Ovary (tissue), 9 donors: ENCODE measurements around the gene FBN3. TPM values are rescaled to one million over a fixed set of nuclear protein-coding genes. Genes with fewer than 3 reads are reported as not detected.
"Not testable (repeated sequence)": the region's sequence is repeated elsewhere in the genome, so short reads cannot be mapped to it uniquely, and the experiment has no call there.

Experiments used
- DNase-seq, 5 donors: peaks; one replicate each; pipeline ENCODE4 v3.0.0-alpha.2; 2019 to 2020
- H3K27ac ChIP-seq, 2 donors: fragments of 200-600 bp; one replicate each; pipeline versions ENCODE4 v1.5.1 to v1.8.0; 2019 to 2022
- H3K27me3 ChIP-seq: fragments of 200-600 bp; one replicate; pipeline ENCODE4 v1.8.0; 2022
- H3K36me3 ChIP-seq: fragments of 200-600 bp; sonication (generic); one replicate; pipeline ENCODE4 v1.5.1; 2019
- H3K4me1 ChIP-seq: one replicate; pipeline ENCODE4 v1.8.1; 2013; ENCODE audit warnings: mild to moderate bottlenecking, moderate library complexity; ENCODE audit not compliant: insufficient read depth
- H3K4me3 ChIP-seq: fragments of 200-600 bp; sonication (generic); one replicate; pipeline ENCODE4 v1.5.1; 2017
- H3K9me3 ChIP-seq, 2 donors: fragments of 200-600 bp in 1 of 2; sonication (generic) in 1 of 2; one replicate each; pipeline versions ENCODE4 v1.5.1 to v1.8.1; 2013 to 2019; ENCODE audit warnings: mild to moderate bottlenecking in 1 of 2, moderate library complexity in 1 of 2
- EP300 ChIP-seq: sonication (generic); formaldehyde crosslinking; IDR thresholded peaks from one replicate; pipeline ENCODE4 v1.6.1; 2017; ENCODE audit warnings: antibody characterized with exemption
- POLR2A ChIP-seq: fragments of 450-650 bp; IDR thresholded peaks from one replicate; pipeline ENCODE4 v1.6.1; 2017; ENCODE audit warnings: antibody characterized with exemption, mild to moderate bottlenecking, moderate library complexity
- WGBS, 3 donors: extraction: QIAGEN DNeasy Blood & Tissue Kit in 1 of 3; methylation state at CpG; one replicate each; pipeline versions ENCODE4 v1.1.5 to v1.1.7; 2013 to 2017; 5-methylcytosine and 5-hydroxymethylcytosine counted together
- intact Hi-C, 4 donors: fragments of 100-400 bp; cut with DNase I; formaldehyde crosslinking; loops; one replicate each; pipeline versions ENCODE4 v1.11.0 to v1.15.1; 2022 to 2023
- polyA plus RNA-seq, 2 donors: library from polyadenylated mRNA; stranded (reverse); fragments of 200-250 nt in 1 of 2; fragments of 350-450 nt in 1 of 2; fragmentation: Illumina TruSeq in 1 of 2; extraction: RNeasy Lipid Tissue Mini Kit (QIAGEN cat#74804) in 1 of 2; gene quantifications; one replicate each; pipeline ENCODE4 v1.2.3, GENCODE V29; 2013 to 2014
- total RNA-seq, 7 donors: library from RNA; depleted of rRNA in 2 of 7; stranded (reverse); fragments of >200 nt in 2 of 7; fragmentation: NEBNext Ultra II Directional in 3 of 7; extraction: Animal tissue kit (Norgen Biotek cat#: 25700) in 3 of 7; gene quantifications; one replicate each; pipeline versions ENCODE4 v1.1.0 to v1.2.4, GENCODE V29; 2016 to 2023
- TF ChIP-seq, protein P1 (sequence below), 3 donors: fragments of 450-650 bp in 2 of 3; fragments of 200-600 bp in 1 of 3; IDR thresholded peaks; one replicate each; pipeline versions ENCODE4 v1.5.1 to v1.8.0; 2016 to 2022; ENCODE audit warnings: antibody characterized with exemption in 3 of 3, mild to moderate bottlenecking in 1 of 3
- donor health status: DM: no; HTN: no; CAD: no; lungs with moderate emphysema.
- donor health status: DM: no; HTN: no; CAD: no.
- donor health status: Bipolar disorder and iron deficiency.
- donor health status: DM: yes; HTN: yes; CAD: no.
- donor health status: DM: no; HTN: no; CAD: no.
- donor health status: DM: yes; HTN: yes; CAD: no.

Gene FBN3
- total and polyA plus RNA-seq, 9 donors: 0.08 to 0.74 (median 0.25) TPM; not detected in 2

DNA sequence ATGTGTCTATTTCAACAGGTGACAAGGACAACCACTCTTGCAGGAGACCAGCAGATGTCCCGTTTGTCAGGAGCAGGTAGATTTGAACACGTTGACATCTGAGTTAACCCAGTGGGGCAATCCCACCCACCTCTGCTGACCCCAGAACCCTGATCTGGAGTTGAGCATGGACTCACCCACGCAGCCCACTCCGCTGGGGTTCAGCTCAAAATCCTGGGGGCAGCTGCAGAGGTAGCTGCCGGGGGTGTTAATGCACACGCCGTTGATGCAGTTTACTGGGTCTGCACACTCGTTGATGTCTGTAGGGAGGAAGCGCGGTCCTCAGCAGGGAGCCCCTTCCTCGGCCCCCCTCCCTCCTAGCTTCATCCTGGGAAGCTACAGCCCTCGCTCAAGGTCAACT lies 39.9 kb downstream of the FBN3 start:
- TF ChIP-seq, protein P1, sequence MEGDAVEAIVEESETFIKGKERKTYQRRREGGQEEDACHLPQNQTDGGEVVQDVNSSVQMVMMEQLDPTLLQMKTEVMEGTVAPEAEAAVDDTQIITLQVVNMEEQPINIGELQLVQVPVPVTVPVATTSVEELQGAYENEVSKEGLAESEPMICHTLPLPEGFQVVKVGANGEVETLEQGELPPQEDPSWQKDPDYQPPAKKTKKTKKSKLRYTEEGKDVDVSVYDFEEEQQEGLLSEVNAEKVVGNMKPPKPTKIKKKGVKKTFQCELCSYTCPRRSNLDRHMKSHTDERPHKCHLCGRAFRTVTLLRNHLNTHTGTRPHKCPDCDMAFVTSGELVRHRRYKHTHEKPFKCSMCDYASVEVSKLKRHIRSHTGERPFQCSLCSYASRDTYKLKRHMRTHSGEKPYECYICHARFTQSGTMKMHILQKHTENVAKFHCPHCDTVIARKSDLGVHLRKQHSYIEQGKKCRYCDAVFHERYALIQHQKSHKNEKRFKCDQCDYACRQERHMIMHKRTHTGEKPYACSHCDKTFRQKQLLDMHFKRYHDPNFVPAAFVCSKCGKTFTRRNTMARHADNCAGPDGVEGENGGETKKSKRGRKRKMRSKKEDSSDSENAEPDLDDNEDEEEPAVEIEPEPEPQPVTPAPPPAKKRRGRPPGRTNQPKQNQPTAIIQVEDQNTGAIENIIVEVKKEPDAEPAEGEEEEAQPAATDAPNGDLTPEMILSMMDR (IDR thresholded peaks at IDR 0.05): no peak
- TF ChIP-seq POLR2A: no peak
- TF ChIP-seq EP300: no peak
- no peak for DNase-seq
- Histone ChIP-seq H3K4me3 (no peak overlapping the region), H3K27ac (no peak overlapping the region), H3K9me3 (no peaks in the 10 kb centered on the region), H3K4me1 (no peaks in the 10 kb centered on the region), H3K27me3 (no peaks in the 10 kb centered on the region), H3K36me3 (no peaks in the 10 kb centered on the region)
- intact Hi-C loops: no loop called here
- 73 to 79% (median 73%) methylated on average over 12 of the region's 12 CpGs for WGBS, 3 donors

DNA sequence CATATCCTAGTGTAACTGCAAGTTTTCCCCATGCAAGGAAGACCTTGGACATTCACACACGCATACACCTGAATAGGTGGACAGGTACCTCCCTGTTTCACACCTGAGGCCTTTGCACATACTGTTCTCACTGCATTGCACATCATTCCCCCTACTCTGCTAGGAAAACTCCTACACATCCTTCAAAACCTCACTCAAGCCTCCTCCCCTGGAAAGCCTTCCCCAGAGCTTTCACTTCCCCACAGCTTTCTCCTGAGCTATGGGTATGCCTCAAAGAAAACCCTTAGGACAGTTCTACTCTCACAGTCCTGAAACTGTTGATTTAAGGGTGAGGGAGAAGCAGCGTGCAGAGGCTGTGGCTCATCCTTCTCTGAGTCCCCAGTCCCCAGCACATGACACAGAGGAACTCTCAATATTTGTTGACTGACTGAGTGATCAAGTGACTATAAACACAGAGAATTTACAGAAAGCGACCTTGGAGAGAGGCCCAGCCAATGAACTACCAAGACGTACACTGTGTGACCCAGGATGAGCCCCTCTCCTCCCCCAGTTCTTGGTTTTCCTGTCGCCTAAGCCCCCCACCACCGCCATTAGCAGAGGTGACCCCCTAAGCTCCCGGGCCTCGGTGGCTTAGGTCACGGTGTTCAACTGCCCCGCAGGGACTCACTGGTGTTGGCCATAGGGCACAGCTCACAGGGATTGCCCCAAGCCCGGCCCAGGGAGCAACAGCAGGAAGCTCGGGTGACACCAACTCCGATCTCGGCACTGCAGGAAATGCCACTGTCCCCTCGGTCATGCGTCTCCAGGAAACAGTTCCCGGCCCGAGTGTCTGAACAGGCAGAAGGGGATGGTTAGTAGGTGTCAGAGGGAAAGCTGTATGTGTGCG lies 40.6 kb downstream of the FBN3 start:
- TF ChIP-seq, protein P1 (IDR thresholded peaks at IDR 0.05): no peak
- TF ChIP-seq EP300: no peak
- no peak for TF ChIP-seq POLR2A
- intact Hi-C loops: no loop called here
- Histone ChIP-seq H3K36me3 (no peaks in the 10 kb centered on the region), H3K4me3 (no peak overlapping the region), H3K4me1 (no peaks in the 10 kb centered on the region), H3K27me3 (no peaks in the 10 kb centered on the region), H3K9me3 (no peaks in the 10 kb centered on the region), H3K27ac (no peak overlapping the region)
- 83 to 89% (median 84%) methylated on average over 19 of the region's 19 CpGs for WGBS, 3 donors
- DNase-seq: no peak

DNA sequence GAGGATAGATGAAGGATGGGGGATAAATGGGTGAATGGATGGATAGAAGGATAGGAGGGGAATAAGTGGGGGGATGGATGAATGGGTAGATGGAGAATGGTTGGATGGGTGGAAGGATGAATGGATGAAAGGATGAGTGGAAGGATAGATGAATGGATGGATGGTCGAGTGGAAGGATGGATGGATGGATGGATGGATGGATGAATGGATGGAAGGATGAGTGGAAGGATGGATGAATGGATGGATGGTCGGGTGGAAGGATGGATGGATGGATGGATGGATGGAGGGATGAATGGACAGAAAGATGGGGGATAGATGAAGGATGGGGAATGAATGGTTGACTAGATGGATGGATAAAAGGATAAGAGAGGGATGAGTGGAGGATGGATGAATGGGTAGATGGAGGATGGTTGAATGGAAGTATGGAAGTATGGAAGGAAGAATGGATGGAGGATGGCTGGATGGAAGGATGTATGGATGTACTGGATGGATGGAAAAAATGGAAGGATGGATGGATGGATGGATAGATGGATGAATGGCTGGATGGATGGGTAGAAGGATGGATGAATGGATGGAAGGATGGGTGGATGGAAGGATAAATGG lies 42.0 kb downstream of the FBN3 start:
- intact Hi-C loops: no loop called here
- 79 to 84% (median 81%) methylated on average over 2 of the region's 2 CpGs for WGBS, 3 donors
- Histone ChIP-seq H3K27me3 (no peaks in the 10 kb centered on the region), H3K4me3 (no peak overlapping the region), H3K9me3 (no peaks in the 10 kb centered on the region), H3K27ac (no peak overlapping the region), H3K36me3 (no peaks in the 10 kb centered on the region), H3K4me1 (no peaks in the 10 kb centered on the region)
- DNase-seq: no peak
- TF ChIP-seq EP300 (no peak), POLR2A (no peak)
- TF ChIP-seq, protein P1 (IDR thresholded peaks at IDR 0.05): no peak

DNA sequence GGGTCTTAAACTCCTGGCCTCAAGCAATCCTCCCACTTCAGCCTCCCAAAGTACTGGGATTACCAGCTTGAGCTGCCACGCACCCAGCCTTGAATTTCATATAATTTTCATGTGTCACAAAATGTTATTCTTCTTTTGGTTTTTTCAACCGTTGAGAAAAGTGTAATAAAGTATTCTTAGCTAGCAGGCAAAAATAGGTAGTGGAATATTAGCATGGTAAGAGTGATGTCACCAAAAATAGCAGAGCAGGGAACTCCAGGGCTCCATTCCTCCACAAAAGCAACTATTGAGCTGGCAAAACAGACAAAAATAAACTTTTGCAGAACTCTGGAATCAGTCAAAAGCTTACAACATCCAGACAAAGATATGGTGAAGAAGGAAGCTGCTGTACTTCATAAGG lies 43.9 kb downstream of the FBN3 start:
- Histone ChIP-seq H3K4me3 (no peak overlapping the region), H3K4me1 (no peaks in the 10 kb centered on the region), H3K27me3 (no peaks in the 10 kb centered on the region), H3K36me3 (no peaks in the 10 kb centered on the region), H3K9me3 (no peaks in the 10 kb centered on the region), H3K27ac (no peak overlapping the region)
- no peak for DNase-seq
- intact Hi-C loops: no loop called here
- 77 to 84% (median 83%) methylated on average over 2 of the region's 2 CpGs for WGBS, 3 donors
- no peak for TF ChIP-seq EP300
- TF ChIP-seq, protein P1 (IDR thresholded peaks at IDR 0.05): no peak
- no peak for TF ChIP-seq POLR2A

DNA sequence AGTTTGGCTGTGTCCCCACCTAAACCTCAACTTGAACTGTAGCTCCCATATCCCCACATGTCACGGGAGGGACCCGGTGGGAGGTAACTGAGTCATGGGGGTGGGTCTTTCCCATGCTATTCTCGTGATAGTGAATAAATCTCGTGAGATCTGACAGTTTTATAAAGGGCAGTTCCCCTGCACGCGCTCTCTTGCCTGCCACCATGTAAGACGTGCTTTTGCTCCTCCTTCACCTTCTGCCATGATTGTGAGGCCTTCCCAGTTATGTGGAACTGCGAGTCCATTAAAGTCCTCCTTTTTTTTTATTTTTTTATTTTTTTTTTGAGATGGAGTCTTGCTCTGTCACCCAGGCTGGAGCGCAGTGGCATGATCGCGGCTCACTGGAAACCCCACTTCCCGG lies 47.5 kb downstream of the FBN3 start:
- H3K4me3 ChIP-seq, H3K9me3 ChIP-seq, intact Hi-C loops, H3K36me3 ChIP-seq, H3K27me3 ChIP-seq, H3K27ac ChIP-seq, DNase-seq, H3K4me1 ChIP-seq: not testable (repeated sequence)
- 80 to 85% (median 82%) methylated on average over 12 of the region's 12 CpGs for WGBS, 3 donors
